ENCODE results near the gene ADGRL3.

The ADGRL3 gene

DNA sequence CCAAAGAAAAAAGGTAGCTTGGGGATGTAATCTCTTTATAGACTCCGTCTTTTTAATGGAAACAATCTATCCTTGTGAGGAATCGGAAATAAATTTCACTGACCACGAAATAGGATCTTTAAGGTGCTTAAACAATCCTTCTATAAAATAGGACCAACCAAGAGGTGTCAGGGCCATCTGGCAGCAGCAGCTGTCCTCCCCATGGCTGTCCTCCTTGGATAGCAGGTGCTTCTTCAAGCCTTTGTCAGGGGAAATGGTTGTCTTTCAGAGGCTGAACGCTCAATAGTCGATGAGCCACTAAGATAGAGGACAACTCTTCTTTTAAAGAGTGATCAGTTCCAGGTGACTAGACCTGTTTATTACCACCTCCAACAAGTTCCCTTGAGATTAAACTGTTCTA lies 231.0 kb downstream of the ADGRL3 start:
- DNase-seq, result no peak

DNA sequence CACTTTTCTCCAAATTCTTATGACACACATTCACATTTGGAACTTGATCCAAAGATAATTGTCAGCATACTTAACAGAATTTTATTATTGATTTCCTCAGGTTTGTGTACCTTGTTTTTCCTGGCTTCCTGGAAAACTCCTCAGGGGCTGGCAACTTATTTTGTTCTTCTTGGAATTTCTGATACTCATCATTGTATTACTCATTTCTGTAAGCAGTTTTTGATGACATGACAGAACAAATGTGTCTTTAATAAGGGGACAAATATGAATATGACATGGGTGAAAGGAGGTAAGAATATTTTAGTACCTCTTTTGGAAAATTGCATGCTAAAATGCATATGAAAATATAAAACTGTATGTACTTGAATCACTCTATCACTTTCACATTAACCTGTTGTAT lies 237.8 kb downstream of the ADGRL3 start:
- no peak for DNase-seq

DNA sequence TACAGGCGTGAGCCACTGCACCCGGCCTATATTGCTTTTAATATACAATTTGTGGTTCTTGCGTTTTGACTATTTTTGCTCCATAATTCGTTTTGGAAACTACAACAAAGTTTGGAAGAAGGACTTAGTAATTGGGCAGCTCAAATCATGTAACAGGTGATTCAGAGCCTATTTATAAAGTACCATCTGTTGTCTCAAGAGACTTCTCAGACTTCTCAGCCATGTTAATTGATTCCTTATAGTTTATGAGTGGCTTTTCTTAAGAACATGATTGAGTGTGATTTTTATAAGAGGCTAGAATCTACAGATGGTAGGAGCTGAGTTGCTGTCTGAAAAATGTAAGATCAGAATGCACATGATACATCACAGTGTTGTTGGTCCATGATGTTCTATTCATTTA lies 240.2 kb downstream of the ADGRL3 start:
- DNase-seq, result no peak

DNA sequence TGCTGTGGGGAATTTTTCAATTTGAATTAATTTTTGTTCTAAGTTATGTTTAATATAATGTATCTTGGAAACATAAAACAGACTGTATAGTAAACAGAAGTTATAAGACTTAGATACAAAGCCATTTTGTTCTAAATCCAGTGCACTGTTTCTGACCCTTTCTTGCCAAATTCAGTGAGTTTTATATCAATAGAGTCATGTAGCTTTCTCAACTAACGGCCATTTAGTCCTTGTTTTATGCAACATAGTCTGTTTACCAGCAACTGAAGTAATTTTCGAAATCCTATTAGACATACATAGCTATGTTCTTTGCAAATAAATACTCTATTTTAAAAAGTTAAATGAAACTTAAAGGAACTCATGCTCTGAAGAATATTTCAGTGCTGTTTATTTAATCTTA lies 242.8 kb downstream of the ADGRL3 start:
- no peak for DNase-seq

DNA sequence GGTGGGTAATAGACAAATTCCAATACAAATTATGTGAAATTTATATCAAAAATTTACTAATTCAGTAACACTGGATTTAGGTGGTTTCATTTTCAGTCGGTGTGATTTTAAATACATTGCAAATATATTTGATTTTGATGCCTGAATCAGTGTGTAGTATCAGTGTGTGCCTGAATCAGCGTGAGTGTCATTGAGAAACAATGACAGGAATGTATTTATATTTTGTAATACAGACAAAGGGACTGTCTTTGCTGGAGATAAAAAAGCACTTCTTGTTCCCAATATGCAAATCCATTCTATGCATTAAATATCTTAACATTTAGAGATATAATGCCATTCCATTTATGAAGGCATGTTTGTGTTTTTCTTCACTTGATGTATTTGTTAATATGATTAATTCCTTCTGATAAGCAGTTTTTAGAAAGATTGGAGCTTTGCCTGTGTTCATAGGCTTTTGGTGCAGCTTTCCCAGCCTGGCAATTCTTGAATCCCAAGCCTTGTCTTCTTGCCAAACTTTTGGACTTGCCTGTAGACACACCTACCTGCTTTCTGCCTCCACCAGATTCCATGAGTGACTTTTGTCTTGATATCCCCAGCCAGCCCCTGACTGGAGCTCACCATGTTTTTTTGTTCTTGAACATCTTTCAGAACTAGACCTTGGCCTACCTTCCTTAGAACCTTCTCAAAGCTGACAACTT lies 243.8 kb downstream of the ADGRL3 start:
- DNase-seq, result no peak

DNA sequence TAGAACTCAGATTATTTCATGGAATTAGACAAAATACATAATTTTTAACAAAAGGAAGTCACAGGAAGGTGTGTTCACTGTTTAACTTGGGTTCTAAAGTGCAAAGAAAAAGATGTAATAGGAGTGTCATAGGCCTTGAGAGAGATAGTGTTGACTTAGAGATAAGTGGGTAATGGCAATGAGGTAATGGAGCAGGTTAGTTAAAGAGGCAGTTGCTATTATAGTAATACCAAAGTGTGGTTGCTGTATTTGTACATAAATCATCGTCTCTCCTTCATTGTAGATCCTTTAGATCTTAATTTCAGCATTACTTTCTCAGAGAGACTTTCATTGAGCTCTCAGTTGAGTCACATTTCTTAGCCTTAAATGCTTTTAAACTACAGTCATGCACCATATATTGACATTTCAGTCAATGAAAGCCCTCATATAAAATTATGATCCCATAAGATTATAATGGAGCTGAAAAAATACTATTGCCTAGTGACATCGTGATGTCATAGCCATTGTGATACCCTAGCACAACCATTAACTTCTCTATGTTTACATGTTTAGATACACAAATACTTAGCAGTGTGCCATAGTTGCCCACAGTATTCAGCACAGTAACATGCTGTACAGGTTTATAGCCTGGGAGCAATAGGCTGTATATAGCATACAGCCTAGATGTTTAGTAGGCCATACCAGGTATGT lies 245.4 kb downstream of the ADGRL3 start:
- no peak for DNase-seq

DNA sequence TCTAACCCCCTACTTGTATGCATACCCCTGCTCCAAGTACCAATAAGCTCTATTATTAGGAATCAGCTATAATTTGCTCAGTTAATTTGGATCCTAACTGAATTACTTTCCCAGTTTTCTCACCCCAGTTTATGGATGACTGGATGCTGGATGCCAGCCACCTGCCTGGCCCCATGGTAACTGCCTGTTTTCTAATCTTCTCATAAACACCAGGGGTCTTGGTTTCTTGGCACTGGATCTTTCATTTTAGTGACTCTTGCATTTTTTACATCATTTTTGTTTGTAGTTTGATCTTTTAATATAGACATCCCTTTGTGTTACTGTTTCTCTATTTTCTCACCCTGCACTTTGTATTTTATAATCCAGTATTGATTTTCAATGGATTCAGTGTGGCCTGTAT lies 246.8 kb downstream of the ADGRL3 start:
- DNase-seq, result no peak

DNA sequence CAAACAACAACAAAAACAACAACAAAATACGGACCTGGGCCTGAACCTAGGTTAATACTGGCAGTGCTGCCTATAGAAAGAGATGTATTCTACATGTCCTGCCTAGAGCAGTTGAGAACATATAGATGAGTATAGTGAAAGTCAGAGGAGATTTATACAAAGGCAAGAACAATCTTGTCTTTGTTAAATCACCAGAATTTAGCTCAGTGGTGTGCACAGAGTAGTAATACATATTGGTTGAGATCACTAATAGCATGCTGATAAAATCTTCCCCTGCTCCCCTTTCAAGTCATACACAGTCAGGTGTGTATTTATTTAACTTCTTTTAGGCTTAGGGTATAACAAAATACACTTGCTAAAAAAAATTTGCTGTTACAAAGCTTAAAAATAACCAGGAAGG lies 247.8 kb downstream of the ADGRL3 start:
- no peak for DNase-seq

DNA sequence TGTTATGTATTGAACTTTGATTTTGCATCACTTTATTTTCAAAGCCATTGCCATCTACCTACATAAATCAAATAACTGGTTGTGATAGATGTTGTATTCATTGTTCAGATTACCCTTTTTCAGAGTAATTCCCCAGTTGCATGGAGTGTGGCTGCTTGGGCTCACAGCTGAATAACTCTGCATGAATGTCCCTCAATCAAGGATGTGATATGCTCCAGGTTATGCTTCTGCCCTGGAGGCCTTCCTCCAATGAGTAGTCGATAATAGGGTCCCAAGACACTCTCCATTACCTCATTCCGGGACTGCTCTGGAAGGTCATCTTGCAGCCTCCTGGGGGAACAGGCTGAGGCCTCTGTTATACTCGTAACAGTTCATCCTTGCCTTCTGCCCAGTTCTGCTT lies 251.8 kb downstream of the ADGRL3 start:
- no peak for DNase-seq

DNA sequence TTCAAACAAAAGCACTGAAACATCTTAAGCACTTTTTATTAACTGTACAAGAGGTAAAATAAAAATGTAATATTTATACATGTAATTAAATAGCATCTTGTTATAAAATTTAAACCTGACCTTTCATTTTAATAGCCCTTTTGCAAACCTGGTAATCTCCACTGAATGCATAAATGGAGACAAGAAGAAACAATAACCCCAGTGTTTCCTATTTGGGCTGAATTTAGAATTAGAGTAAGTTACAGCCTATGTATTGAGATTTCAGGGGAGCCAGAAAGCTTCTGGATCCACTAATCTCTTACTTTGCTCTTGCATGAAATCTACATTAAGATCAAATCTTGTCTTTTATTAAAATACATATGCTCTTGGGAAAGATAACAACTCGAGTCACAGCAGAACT lies 261.8 kb downstream of the ADGRL3 start:
- DNase-seq, result no peak

DNA sequence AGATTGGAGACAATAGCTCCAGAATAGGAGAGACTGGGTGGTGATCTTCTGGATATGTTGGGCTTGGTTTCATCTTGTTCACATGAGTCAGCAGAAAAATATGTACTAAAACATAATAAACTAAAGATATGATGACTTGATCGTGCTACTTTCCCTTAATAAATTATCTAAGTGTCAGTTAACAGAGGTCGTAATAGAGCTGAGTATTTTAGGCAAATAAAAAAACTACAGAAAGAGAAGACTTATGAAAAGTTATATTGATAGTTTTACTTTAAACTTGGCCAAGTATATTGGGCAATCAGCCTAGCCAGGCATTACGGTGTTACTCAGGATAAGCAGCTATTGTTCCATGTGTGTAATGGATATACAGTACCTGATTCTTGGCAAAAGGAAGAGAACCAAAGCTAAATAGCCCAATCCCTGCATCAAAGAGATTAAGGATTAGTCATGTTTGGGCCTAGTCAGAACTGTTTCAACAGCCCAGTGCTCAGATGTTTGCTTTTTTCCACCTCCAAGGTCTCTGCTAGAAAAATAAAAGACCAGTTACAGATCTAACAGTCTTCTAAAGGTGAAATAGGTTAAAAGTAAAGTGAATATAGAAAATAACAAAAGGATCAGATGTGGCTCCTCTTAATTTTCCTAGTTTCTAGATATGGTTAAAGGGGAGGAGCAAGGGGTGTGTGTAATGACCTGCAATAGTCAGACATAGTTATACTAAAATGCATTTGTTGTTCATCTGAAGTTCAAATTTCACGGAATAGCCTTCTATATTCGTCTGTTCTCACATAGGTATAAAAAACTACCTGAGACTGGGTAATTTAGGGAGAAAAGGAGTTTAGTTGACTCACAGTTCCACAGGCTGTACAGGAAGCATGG lies 262.6 kb downstream of the ADGRL3 start:
- DNase-seq, result no peak

DNA sequence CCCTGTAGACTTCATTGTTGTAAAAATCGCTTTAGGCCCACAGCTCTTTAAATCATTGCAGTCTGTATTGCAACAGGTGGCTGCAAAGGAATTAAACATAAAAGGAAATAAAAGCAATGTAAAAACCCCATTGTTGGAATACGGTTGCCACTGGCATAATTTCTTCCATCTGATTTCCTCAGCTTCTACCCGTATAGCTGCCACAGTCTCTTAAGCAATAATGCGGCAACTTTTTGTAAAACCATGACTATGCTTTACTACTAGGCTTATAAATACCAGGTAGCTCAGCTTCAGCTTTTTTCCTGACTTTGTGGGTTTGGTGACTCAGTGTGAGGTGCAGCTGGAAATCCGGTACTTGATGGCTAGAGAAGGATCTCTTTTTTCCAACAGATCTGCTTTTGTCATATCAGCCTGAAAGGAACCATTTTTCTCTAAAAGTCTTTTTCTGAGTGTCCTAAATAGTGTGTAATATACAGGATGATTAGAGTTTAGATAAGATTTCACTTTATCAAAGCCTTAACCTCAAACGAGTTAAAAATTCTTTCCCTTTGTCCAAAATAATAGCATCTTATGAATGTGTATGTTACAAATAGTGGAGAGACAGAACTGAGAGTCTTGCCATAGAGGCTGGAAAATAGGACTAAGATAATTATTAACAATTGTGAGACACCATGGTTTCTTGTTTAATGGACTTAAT lies 268.0 kb downstream of the ADGRL3 start:
- no peak for DNase-seq

DNA sequence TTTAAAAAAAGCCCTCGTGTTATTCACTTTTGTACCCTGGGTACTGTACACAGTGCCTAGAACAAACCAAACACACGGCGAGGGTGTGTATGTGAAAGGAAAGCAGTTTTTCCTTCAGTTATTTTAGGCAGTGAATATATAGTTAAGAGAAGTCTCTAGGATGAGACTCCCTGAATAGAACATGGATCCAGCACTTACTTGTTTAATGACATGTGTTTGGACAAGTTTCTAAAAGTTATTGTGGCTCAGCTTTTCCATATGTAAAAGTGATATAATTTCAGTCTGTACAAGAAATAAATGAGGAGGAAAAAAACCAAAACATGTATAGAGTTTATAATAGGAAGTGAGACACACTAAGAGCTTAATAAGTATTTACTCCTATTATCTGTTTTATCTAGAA lies 273.2 kb downstream of the ADGRL3 start:
- no peak for DNase-seq

DNA sequence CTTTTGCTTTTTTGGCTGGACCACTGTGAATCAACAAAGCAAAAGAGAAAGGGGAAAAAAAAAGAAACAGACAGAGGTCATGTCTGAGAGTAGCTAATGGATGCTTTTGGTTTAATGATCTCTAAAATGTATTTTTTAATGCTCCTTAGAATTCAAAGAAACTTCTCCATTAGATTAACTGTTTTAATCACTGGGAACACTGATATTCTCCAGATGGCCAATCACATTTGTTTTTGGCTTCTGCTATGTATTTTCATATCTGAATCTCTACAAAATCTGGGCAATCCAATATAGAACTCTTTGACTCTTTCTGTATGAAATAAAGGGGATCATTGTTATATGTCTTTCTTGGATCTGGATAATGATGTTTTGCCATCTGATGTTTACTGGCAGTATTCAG lies 278.2 kb downstream of the ADGRL3 start:
- DNase-seq, result no peak

DNA sequence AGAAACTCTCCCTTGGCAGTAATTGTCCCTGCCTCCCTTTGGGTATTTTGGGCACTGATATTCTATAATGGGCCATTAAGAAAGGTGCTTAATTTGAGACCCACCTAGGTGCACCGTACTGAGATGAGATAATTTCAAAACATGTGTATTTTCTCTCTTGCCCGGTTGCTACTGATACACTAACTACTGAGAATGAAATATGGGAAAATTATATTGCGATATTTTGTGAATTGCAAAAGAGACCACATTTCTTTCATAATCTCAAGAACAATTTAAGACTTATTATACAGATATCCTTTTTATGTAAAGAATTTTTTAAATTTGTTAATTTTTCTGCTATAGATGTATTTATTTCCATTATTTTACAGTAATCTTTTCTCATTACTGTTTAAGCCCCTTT lies 284.9 kb downstream of the ADGRL3 start:
- no peak for DNase-seq

DNA sequence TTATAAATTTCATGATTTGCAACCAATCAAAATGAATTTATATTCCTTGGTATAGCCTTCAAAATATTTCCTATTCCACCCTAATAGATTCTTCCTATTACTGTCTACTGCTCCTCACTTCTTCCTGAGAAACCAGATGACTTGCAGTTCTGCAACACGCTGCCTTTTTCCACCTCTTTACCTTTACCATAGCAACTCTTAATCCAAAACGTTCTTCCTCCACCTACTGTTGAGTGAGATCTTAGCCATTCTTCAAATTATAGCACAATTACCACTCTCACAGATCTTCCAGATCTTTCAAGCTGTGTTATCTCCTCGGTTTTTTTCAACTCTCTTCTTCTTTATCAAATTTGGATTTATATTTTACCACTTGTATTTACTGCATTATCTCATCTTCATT lies 289.8 kb downstream of the ADGRL3 start:
- no peak for DNase-seq

DNA sequence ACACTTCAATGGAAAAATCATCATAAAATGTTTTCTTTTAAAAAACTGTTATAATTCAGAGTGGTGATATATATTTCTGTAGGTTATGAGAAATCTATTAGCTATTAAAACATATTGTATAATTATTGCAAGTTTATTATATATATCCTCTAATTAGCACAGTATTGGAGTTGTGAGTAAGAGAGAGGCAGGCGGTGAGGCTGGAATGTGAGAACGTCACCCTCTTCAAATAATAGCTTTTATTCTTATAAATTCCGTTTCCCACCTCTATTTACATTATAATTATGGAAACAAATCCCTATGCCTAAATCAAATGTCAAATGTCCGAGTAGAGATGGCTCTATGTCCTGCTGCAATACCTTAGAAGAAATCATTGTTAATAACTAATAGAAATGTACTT lies 292.9 kb downstream of the ADGRL3 start:
- no peak for DNase-seq

DNA sequence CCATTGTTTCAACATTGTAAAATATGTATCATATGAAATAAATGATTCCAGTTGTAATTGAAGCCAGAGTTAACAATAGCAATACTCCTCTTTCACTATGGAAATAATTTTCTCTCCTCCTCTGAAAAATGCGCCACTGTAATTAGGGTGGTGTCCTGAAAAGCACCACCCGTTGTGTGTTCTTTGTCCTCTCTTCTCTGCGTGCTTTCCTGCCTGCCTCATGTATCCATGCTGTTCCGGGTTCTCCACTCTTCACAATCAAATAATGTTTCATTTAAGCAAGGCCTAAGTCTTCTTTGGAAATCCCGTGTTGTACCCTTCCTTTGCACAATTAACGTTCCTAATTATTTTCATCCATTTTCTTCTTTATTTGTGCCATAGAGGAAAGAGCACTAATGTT lies 293.3 kb downstream of the ADGRL3 start:
- DNase-seq, result no peak

DNA sequence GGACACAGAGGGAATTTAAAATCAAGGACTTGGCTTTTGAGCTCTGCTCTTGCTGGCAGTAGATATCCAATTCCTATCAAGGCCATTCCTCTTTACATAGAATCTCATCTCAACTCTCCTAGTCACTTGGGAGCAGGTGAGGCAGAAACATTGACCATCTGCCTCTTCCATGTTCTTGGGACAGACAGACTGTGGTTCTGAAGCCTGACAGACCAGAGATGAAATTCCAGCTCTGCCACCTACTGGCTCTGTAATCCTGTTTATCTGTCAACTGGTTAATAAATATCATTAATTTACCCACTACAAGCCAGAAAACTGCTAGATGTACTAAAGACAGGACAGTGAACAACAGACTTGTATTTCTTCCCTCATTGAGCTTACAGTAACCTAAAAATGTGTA lies 300.8 kb downstream of the ADGRL3 start:
- no peak for DNase-seq

DNA sequence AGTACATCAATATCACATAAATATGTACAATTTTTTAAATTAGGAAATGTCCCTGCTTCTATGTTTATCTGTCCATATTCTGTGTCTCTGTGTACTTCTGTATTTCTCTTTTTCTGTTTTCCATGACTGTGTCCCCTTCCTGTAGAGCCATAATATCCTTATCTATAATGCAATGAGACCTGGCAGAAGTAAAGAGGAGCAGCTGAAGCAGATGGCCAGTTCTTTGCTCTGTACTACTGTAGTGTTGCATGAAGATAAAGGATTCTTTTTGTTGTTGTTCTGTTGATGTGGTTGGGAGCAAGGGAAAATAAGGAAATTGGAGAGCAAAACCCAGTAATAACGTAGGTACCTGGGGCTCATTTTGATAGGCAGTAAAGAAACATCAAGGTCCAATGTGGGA lies 301.7 kb downstream of the ADGRL3 start:
- no peak for DNase-seq

DNA sequence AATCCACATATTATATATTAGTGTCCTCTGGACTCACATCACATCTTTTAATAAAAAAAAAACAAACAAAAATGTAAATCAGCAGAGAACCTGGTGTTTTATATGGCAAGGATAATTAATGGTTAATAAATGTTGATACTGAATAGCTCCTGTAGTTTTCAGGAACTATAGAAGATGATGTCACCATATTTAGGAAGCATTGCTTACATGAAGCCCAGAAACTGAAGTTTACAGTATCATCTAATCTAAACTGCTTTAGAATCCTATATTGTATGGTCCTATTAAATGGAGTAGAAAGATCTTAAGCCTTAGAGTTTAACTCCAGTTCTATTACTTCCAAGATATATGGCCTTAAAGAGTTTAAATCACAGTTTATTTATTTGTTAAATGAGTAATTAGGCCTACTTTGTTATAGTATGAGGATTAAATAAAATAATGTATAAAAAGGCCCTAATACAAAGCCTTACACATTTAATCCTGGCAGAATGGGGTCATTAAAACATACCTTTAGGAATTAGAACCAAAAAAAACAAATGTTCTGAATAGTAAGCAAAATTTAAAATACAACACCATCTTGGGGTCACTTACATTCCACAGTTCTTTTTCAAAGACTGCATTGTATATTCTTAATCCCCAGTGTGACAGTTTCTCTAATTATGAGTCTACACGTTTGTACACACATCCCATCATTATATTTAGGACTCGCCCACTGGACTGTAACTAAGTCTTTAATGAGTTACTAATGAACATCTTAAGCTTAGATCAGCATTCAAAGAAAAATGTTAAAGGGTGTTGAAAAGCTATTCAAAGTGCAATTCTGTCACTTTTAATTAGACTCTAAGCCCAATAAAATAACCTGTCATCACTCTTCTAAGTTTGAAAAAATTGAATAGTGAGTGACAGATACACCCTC lies 305.9 kb downstream of the ADGRL3 start:
- no peak for DNase-seq

DNA sequence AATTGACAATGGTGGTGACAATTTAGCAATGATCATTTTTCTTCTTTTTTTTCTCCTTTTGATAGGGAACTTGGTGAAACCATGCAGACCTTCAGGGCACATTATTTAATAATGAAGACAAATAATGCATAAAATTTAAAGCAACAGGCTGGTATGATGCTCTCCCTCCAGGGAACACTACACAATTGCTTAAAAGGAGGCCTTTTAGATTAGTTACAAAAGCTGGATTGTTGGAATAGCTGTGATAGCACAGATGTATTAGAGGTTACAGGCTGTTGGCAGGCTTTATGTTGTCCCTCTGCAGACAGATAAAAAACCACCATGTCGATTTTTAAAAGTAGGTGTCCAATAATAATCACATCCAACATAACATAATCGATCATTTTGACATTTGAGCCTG lies 307.0 kb downstream of the ADGRL3 start:
- DNase-seq, result no peak

All from activated naive CD4-positive, alpha-beta T cell treated with anti-CD3 and anti-CD28 coated beads, Interleukin-2, amount 50 U/mL, for 16 hours (primary cell).